MG63 (cell line): ENCODE results near the gene RNF130. TPM values are rescaled to one million over a fixed set of nuclear protein-coding genes. Genes with fewer than 3 reads are reported as not detected.

Source experiments
- DNase-seq: peaks from one replicate; pipeline ENCODE4 v3.0.0-alpha.2; 2020
- H3K27me3 ChIP-seq: fragments of 250-450 bp; sonication (Bioruptor Pico); 2 replicates; pipeline ENCODE4 v1.5.1; 2020; ENCODE audit warnings: mild to moderate bottlenecking, moderate library complexity
- H3K36me3 ChIP-seq: fragments of 250-450 bp; sonication (Bioruptor Pico); 2 replicates; pipeline ENCODE4 v1.5.1; 2020; ENCODE audit warnings: mild to moderate bottlenecking, moderate library complexity
- H3K4me3 ChIP-seq: fragments of 250-450 bp; sonication (Bioruptor Pico); 2 replicates; pipeline ENCODE4 v1.5.1; 2020; ENCODE audit warnings: mild to moderate bottlenecking, moderate library complexity
- H3K9me3 ChIP-seq: fragments of 250-450 bp; sonication (Bioruptor Pico); 2 replicates; pipeline ENCODE4 v1.5.1; 2020; ENCODE audit warnings: mild to moderate bottlenecking, moderate library complexity
- total RNA-seq: library from RNA; depleted of rRNA; stranded (reverse); fragments of >200 nt; shearing (Covaris generic); gene quantifications from 2 replicates; pipeline ENCODE4 v1.2.3, GENCODE V29; 2014; ENCODE audit warnings: low replicate concordance

The RNF130 gene
- total RNA-seq, 1 experiment from 2014 or later, result 92.1 TPM

DNA sequence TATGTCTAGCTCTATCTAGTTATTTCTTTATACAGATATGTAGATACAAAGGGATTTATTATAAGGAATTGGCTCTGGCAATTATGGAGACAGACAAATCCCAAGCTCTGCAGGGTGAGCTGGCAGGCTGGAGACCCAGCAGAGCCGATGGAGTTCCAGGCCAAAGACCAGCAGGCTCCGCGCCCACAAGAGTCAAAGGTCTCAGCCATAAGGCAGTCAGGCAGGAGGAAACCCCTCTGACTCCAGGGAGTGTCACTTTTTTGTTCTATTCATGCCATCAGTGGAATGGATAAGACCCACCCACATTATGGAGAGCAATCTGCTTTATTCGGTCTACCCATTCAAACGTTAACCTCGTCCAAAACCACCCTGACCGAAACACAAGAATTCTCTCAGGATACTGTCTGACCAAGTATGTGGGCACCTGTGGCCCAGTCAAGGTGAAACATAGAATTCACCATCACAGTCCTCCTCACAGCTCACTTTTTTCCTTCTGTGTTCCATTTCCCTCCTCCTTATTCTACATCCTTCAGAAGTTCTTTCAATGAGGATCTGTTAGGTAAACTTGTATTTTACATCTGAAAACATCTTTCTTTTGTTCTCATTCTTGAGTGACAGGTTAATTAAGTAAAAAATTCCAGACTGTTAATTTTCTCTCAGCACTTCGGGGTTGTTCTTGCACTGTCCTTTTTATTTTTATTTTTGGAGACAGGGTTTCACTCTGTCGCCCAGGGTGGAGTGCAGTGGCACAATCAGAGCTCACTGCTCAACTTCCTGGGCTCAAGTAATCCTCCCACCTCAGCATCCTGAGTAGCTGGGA lies 21.2 kb downstream of the RNF130 start:
- H3K27me3 ChIP-seq, result no peaks in the 10 kb centered on the region
- no peak overlapping the region for H3K4me3 ChIP-seq
- H3K36me3 ChIP-seq, result no peaks in the 10 kb centered on the region
- H3K9me3 ChIP-seq, result no peaks in the 10 kb centered on the region
- peak; percentile 61 for DNase-seq

- H3K27me3 ChIP-seq, result no peaks in the 10 kb centered on the region
- H3K36me3 ChIP-seq, result no peaks in the 10 kb centered on the region
- DNase-seq, result no peak
- no peaks in the 10 kb centered on the region for H3K9me3 ChIP-seq
- H3K4me3 ChIP-seq, result no peak overlapping the region
Measured at GRCh38 chr5:180049185-180049548, 22.4 kb downstream of the RNF130 start.

- Histone ChIP-seq H3K9me3 (no peaks in the 10 kb centered on the region), H3K36me3 (no peaks in the 10 kb centered on the region), H3K4me3 (no peak overlapping the region), H3K27me3 (no peaks in the 10 kb centered on the region)
- DNase-seq, result no peak
Measured at GRCh38 chr5:180047667-180048066, 23.9 kb downstream of the RNF130 start.

DNA sequence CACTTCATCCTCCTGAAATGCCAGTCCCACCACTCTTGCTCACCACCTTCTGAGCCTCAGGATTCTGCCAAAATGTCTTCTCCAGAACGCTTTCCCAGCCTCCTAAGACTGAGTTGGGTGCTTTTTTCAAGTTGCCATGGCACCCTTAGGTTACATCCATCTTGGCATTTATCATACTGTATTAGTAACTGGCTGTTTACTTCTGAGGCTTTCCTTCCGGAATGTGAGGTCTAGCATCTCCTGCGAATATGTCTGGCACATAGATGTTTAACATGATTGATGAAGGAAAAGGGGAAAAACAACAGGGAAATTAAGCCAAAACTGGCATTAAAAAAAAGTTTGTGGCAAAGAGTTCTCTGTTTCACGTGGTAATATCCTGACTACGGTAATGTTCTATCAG lies 24.9 kb downstream of the RNF130 start:
- DNase-seq, result no peak
- no peaks in the 10 kb centered on the region for H3K27me3 ChIP-seq
- H3K36me3 ChIP-seq, result no peaks in the 10 kb centered on the region
- no peaks in the 10 kb centered on the region for H3K9me3 ChIP-seq
- no peak overlapping the region for H3K4me3 ChIP-seq

DNA sequence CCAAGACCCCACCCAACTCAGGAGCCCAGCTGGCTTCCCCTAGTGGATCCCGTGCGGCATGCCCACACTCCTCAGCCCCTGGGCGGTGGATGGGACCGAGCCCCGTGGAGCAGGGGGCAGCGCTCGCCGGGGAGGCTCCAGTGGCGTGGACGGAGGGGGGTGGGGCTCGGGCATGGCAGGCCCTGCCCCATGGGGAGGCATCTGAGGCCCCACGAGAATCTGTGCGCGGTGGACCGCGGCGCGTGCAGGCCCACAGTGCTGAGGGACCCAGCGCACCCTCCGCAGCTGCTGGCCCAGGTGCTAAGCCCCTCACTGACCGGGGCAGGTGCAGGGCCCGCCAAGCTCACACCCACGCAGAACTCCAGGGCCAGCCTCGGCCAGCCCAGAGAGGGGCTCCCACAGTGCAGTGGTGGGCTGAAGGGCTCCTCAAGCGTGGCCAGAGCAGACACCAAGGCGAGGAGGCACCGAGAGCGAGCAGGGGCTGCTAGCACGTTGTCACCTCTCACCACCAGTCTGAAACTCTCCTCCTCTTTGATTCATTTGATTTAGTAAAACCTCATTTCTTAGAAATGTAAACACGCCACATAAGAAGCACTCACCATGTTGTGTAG lies 25.6 kb downstream of the RNF130 start:
- no peak for DNase-seq
- H3K9me3 ChIP-seq, result no peaks in the 10 kb centered on the region
- no peak overlapping the region for H3K4me3 ChIP-seq
- H3K36me3 ChIP-seq, result no peaks in the 10 kb centered on the region
- H3K27me3 ChIP-seq, result no peaks in the 10 kb centered on the region

DNA sequence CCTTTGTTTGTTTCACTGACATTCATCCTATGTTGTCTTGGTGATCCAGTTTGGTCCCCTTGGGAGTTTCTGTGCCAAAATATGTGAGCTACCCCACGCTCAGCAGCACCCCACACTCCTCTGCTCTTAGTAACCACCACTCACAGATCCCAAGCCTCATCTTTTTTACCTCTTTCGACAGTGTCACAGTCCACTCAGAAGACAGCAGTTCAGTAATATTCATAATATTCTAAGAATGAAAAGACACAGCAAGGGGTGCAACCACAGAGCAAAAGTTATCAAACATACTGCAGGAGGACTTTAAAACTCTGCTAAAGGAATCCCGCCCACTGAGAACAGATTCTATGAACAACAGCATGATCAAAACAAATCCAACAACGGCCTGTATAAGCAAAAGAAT lies 28.2 kb downstream of the RNF130 start:
- DNase-seq, result no peak
- H3K36me3 ChIP-seq, result peaks cover 10% of the 10 kb centered on the region
- no peak overlapping the region for H3K4me3 ChIP-seq

DNA sequence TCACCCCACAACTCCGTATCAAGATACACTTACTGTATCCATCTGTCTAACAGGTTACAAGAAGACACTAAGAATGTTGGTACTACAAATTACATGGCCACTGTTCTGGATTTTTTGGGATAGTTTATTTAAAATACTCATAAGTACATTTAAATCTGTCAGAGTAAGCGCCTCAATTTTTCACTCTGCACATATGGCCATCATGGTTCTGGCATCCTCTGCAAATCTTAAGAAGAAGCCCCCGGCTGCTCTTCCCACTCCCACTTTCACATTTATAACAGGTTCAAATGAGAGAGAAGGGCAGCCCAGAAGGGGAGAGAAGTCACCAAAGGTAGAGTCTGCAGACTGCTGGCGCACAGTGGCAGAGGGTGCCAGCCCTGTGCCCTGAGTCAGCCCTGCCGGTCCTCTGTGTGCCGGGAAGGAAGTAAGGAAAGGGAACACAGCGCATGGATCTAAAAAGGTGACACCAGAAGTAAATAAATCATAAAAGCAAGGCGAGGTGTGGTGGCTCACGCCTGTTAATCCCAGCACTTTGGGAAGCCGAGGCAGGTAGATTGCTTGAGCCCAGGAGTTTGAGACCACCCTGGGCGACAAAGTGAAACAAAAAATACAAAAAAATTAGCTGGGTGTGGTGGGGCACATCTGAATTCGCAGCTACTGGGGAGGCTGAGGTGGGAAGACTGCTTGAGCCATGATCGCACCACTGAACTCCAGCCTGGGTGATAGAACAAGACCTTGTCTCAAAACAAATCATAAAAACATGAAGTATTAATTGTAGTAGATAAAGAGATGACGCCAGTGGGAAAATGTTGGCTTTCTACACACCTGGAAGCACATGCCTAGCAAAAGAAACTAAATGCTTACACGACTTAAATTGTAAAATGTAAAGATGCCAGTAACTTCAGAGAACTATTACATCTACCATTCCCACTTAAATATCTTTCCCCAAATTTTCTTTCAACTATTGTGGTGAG lies 30.0 kb downstream of the RNF130 start:
- no peaks in the 10 kb centered on the region for H3K27me3 ChIP-seq
- H3K36me3 ChIP-seq, result peaks cover 20% of the 10 kb centered on the region
- no peak for DNase-seq
- H3K9me3 ChIP-seq, result no peaks in the 10 kb centered on the region
- H3K4me3 ChIP-seq, result no peak overlapping the region

More for the DNA sequence above, 28.2 kb downstream of the RNF130 start:
- no peaks in the 10 kb centered on the region for H3K9me3 ChIP-seq
- no peaks in the 10 kb centered on the region for H3K27me3 ChIP-seq

- Histone ChIP-seq H3K9me3 (peaks cover 6% of the 10 kb centered on the region), H3K27me3 (no peaks in the 10 kb centered on the region), H3K36me3 (peaks cover 27% of the 10 kb centered on the region), H3K4me3 (no peak overlapping the region)
- no peak for DNase-seq
Measured at GRCh38 chr5:180040287-180041214, 31.0 kb downstream of the RNF130 start.

DNA sequence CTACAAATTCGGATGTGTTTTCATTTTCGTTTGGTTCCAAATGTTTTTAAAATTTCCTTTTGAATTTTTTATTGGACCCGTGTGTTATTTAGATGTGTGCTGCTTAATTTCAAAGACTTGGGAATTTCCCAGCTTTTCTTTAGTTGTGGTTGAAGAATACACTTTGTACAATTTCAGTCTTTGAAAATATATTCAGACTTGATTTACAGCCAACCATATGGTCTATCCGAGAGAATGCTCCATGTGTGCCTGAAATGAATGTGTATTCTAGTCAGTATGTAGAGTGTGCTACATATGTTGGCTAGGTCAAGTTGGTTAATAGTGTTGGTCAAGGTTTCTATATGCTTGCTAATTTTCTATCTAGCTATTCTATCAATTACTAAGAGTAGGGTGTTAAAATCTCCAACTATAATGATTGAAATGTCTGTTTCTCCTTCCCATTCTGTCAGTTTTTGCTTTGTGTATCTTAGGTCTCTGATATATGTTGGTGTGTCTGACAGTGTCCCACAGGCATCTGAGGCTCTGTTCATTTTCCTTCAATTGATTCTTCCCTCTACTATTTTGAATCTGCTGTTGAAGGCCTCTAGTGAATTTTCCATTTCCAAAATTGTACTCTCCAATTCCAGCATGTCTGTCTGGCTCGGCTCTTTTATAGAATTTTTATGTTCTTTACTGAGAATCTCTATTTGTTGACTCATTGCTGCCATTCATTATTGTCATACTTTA lies 36.2 kb downstream of the RNF130 start:
- no peaks in the 10 kb centered on the region for H3K27me3 ChIP-seq
- peaks cover 16% of the 10 kb centered on the region for H3K9me3 ChIP-seq
- H3K36me3 ChIP-seq, result peaks cover 36% of the 10 kb centered on the region
- H3K4me3 ChIP-seq, result no peak overlapping the region
- DNase-seq, result no peak

DNA sequence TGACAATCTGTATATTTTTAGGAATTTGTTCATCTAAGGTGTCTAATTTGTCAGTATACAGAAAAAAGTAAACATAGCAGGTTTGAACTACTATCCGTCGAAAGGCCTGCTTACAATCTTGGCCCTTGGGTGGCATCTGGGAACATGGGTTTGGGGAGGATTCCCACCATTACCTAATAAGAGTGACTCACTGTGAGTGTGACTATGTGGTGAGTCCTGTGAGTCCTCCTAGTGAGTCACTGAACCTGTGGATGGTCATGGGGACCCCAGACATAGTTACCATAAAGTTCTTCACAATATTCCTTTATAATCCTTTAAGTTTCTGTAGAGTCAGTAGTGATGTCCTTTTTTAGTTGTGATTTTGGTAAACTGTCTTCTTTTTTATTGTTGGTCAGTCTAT lies 37.0 kb downstream of the RNF130 start:
- DNase-seq, result no peak
- H3K36me3 ChIP-seq, result peaks cover 30% of the 10 kb centered on the region

DNA sequence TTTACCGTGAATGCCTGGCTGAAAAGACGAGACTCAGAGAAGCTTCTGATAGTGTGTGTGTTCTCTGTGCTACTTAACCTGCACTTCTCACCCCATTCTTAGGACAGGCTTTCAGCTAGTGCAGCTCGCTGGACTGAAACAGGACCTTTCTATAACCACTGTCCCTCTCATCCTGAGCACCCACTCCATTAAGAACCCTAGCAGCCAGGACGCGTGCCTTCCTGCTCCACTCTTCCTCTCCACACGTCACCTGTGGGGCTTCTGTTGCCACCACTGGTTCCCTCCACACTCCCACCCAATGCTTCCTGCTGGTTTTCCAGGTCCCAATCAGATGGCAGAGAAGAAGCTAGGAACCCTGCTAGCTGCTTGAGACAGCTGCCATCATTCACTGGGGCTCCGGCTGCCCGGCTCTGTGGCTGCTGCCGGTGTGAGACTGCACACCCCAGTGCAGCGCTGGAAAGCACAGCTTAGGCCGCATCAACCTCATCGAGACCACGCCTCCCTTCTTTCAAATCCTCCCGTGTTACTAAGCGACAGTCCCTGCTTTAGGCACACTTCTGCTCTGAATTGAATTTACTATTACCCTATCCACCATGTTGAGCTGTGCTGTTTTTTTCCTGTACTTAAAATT lies 44.0 kb downstream of the RNF130 start:
- DNase-seq, result no peak
- H3K36me3 ChIP-seq, result no peaks in the 10 kb centered on the region
- no peaks in the 10 kb centered on the region for H3K27me3 ChIP-seq
- H3K9me3 ChIP-seq, result no peaks in the 10 kb centered on the region
- no peak overlapping the region for H3K4me3 ChIP-seq

More for the DNA sequence above, 37.0 kb downstream of the RNF130 start:
- H3K27me3 ChIP-seq, result no peaks in the 10 kb centered on the region
- no peak overlapping the region for H3K4me3 ChIP-seq
- peaks cover 16% of the 10 kb centered on the region for H3K9me3 ChIP-seq

- no peaks in the 10 kb centered on the region for H3K9me3 ChIP-seq
- DNase-seq, result no peak
- H3K36me3 ChIP-seq, result 0 out of 2 replicates have a peak, but pooled peaks cover 1% of the 10 kb centered on the region
- H3K4me3 ChIP-seq, result no peak overlapping the region
- H3K27me3 ChIP-seq, result no peaks in the 10 kb centered on the region
Measured at GRCh38 chr5:180026734-180027458, 44.7 kb downstream of the RNF130 start.

DNA sequence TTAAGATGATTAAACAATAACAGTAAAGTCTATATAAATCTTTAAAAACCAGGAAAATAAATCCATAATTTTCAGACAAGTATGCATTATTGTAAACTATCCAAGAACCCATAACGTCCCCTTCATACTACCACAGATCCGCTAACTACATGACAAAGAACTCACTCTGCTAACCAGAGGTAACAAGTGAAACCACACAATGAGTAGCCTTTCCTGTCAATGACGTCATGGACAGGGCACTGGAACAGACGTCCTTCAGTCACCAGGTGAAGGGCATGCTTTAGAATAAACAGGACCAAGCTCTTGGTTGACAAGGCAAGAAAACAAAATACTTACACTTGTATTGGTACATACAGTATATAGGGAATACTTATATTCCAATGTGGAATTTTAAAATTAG lies 45.2 kb downstream of the RNF130 start:
- H3K9me3 ChIP-seq, result no peaks in the 10 kb centered on the region; the same call in 1 of the 2 replicates
- no peak overlapping the region for H3K4me3 ChIP-seq
- 0 out of 2 replicates have a peak, but pooled peaks cover 4% of the 10 kb centered on the region for H3K36me3 ChIP-seq
- H3K27me3 ChIP-seq, result no peaks in the 10 kb centered on the region
- DNase-seq, result no peak

- DNase-seq, result no peak
- no peak overlapping the region for H3K4me3 ChIP-seq
- H3K27me3 ChIP-seq, result no peaks in the 10 kb centered on the region
- H3K36me3 ChIP-seq, result 0 out of 2 replicates have a peak, but pooled peaks cover 4% of the 10 kb centered on the region
- no peaks in the 10 kb centered on the region; the same call in 1 of the 2 replicates for H3K9me3 ChIP-seq
Measured at GRCh38 chr5:180021900-180022299, 49.7 kb downstream of the RNF130 start.
